Cardiac fibroblast (primary cell): Measurements from ENCODE around the gene HSDL1.

ENCODE experiments used
- DNase-seq, 2 donors: peaks; one replicate each; pipeline versions ENCODE4 v3.0.0 to v3.0.0-alpha.2; 2010; ENCODE audit warnings: low read depth in 2 of 2
- H3K4me3 ChIP-seq, 2 donors: replicated peaks in 1 of 2; 1 replicate in 1 of 2; 2 replicates in 1 of 2; pipeline ENCODE4 v1.5.1; 2011; ENCODE audit warnings: low read depth in 2 of 2, low read length in 2 of 2, mild to moderate bottlenecking in 2 of 2, moderate library complexity in 1 of 2
- TF ChIP-seq, protein P1 (sequence below): IDR thresholded peaks from one replicate; pipeline ENCODE4 v1.5.1; 2011; ENCODE audit warnings: low read depth, mild to moderate bottlenecking, low read length, inconsistent platforms

HSDL1 gene

GRCh38 chr16:84082835-84083569 is 62.0 kb downstream of the HSDL1 start:
- no peak overlapping the region for H3K4me3 ChIP-seq
- DNase-seq = no peak
- TF ChIP-seq, protein P1, sequence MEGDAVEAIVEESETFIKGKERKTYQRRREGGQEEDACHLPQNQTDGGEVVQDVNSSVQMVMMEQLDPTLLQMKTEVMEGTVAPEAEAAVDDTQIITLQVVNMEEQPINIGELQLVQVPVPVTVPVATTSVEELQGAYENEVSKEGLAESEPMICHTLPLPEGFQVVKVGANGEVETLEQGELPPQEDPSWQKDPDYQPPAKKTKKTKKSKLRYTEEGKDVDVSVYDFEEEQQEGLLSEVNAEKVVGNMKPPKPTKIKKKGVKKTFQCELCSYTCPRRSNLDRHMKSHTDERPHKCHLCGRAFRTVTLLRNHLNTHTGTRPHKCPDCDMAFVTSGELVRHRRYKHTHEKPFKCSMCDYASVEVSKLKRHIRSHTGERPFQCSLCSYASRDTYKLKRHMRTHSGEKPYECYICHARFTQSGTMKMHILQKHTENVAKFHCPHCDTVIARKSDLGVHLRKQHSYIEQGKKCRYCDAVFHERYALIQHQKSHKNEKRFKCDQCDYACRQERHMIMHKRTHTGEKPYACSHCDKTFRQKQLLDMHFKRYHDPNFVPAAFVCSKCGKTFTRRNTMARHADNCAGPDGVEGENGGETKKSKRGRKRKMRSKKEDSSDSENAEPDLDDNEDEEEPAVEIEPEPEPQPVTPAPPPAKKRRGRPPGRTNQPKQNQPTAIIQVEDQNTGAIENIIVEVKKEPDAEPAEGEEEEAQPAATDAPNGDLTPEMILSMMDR = no peak

DNA sequence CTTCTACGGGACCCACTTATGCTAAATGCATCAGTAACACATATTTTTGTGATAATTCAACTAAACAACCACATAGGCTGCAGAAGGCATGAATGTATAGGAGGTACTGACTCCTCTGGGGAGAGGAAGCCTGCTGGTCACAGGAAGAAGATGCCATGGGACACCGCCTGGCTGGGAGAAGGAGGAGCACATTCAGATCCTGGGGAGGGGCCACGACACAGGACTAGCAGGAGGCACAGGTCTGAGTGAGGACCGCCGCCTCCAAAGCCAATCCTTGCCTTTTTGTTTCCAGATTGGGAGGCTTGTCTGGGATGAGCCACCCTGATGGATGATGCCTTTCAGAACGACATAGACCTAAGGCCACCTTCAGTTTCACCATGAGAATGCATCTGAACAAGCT is 62.9 kb downstream of the HSDL1 start:
- no peak overlapping the region for H3K4me3 ChIP-seq
- no peak for DNase-seq

DNA sequence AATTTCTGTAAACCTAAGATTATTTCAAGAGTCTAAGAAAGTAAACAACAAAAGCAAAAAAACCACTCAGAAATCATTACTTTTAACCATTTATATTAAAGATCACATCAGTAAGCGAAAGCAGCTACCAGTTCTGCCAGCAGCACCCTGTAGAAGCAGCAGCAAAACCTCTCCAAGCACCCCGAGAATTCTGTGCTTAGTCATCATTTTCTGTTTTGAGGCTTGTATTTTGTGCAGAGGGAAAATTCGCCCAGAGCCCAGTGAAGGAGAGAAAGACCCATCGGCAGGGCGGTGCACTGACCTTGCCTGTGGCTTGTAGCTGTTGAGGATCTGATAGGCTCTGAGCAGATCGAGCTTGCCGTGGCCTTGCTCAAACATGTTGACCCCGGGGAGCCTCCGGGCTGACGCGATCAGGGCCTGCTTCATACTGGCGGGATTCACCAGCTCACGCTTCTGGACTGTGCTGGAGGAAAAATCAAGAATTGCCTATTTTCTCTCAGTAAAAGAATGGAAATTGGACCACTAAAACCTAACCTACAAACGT is 63.5 kb downstream of the HSDL1 start:
- TF ChIP-seq, protein P1 = no peak
- no peak overlapping the region for H3K4me3 ChIP-seq
- no peak for DNase-seq

More for the DNA sequence above, 62.9 kb downstream of the HSDL1 start:
- TF ChIP-seq, protein P1 = no peak

GRCh38 chr16:84080813-84081212 is 64.2 kb downstream of the HSDL1 start:
- no peak for DNase-seq
- H3K4me3 ChIP-seq = no peak overlapping the region
- TF ChIP-seq, protein P1 = no peak

- no peak for DNase-seq
- H3K4me3 ChIP-seq = no peak overlapping the region
- TF ChIP-seq, protein P1 = no peak
Observed at GRCh38 chr16:84080378-84080777, 64.6 kb downstream of the HSDL1 start.

DNA sequence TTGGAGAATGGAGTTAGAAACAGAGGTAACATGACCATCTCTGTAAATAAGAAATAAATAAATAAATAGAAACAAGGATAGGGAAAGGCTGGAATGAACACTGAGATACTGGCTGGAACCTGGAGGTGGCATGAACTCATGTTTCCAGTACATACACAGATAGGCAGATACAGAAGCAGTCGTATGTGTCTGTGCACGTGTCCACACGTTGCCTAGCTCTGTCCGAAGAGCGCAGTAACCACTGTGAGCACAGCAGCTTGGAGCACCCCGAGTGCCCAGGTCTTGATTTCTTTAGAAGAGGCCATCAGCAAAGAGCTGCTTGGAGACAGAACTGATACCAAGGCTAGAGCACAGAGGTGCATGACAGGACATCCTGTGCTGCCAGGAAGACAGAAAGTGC is 65.3 kb downstream of the HSDL1 start:
- no peak for DNase-seq
- TF ChIP-seq, protein P1 = no peak
- no peak overlapping the region for H3K4me3 ChIP-seq
